SK-N-MC (cell line): Measurements from ENCODE around the gene ADAMTS5.

Experiments used
- EZH2 ChIP-seq: fragments of 200-600 bp; sonication (generic); IDR thresholded peaks from one replicate; pipeline ENCODE4 v1.6.1; 2017; ENCODE audit warnings: antibody characterized with exemption
- FOXP2 ChIP-seq: optimal IDR thresholded peaks from 2 replicates; pipeline ENCODE3; 2011; ENCODE audit warnings: mild to moderate bottlenecking, moderate library complexity; ENCODE audit not compliant: insufficient read depth; ENCODE audit errors: extremely low read length, control extremely low read depth
- POLR2AphosphoS5 ChIP-seq: IDR thresholded peaks from 2 replicates; pipeline ENCODE4 v1.6.1; 2012; ENCODE audit warnings: mild to moderate bottlenecking, low read depth, low read length, borderline replicate concordance

- TF ChIP-seq EZH2 (no peak), POLR2AphosphoS5 (no peak), FOXP2 (no peak)
Measured at GRCh38 chr21:26956813-26957212, 10.1 kb downstream of the ADAMTS5 start.
